Myocyte (in vitro differentiated cells): ENCODE results near the gene CDKL5. TPM values are rescaled to one million over a fixed set of nuclear protein-coding genes. Genes with fewer than 3 reads are reported as not detected.
A peak's percentile ranks its signal among the peaks of the same experiment; 100 is the strongest.

ENCODE experiments used
- DNase-seq: peaks from one replicate; pipeline ENCODE4 v3.0.0-alpha.2; 2012; ENCODE audit warnings: low read depth
- total RNA-seq: library from RNA; depleted of rRNA; stranded (reverse); fragments of >200 nt; gene quantifications from 2 replicates; pipeline ENCODE4 v1.2.3, GENCODE V29; 2014

CDKL5 gene
- total RNA-seq, 1 donor from 2014 or later: 5.0 TPM

- no peak for DNase-seq
Observed at GRCh38 chrX:18455384-18455783, 30.0 kb downstream of the CDKL5 start.

GRCh38 chrX:18457000-18457399 lies 31.6 kb downstream of the CDKL5 start:
- DNase-seq: no peak

- no peak for DNase-seq
Observed at GRCh38 chrX:18461431-18461830, 36.0 kb downstream of the CDKL5 start.

GRCh38 chrX:18464499-18464898 lies 39.1 kb downstream of the CDKL5 start:
- DNase-seq: no peak

GRCh38 chrX:18465051-18465450 lies 39.6 kb downstream of the CDKL5 start:
- peak; percentile 9 for DNase-seq

- no peak for DNase-seq
Observed at GRCh38 chrX:18468599-18468998, 43.2 kb downstream of the CDKL5 start.

- DNase-seq: no peak
Observed at GRCh38 chrX:18471296-18471695, 45.9 kb downstream of the CDKL5 start.

- peak; percentile 7 for DNase-seq
Observed at GRCh38 chrX:18490806-18491555, 65.6 kb downstream of the CDKL5 start.

GRCh38 chrX:18491587-18492340 lies 66.4 kb downstream of the CDKL5 start:
- no peak for DNase-seq

GRCh38 chrX:18534949-18535348 lies 109.5 kb downstream of the CDKL5 start:
- DNase-seq: no peak

- no peak for DNase-seq
Observed at GRCh38 chrX:18537068-18537467, 111.7 kb downstream of the CDKL5 start.

- no peak for DNase-seq
Observed at GRCh38 chrX:18537524-18537923, 112.1 kb downstream of the CDKL5 start.

GRCh38 chrX:18542131-18542530 lies 116.7 kb downstream of the CDKL5 start:
- no peak for DNase-seq

- DNase-seq: no peak
Observed at GRCh38 chrX:18542905-18543304, 117.5 kb downstream of the CDKL5 start.

- DNase-seq: peak; percentile 14
Observed at GRCh38 chrX:18543738-18544137, 118.3 kb downstream of the CDKL5 start.

- DNase-seq: no peak
Observed at GRCh38 chrX:18545771-18546170, 120.4 kb downstream of the CDKL5 start.

- DNase-seq: no peak
Observed at GRCh38 chrX:18548996-18549395, 123.6 kb downstream of the CDKL5 start.

GRCh38 chrX:18549643-18550042 lies 124.2 kb downstream of the CDKL5 start:
- DNase-seq: no peak

GRCh38 chrX:18557879-18558278 lies 132.5 kb downstream of the CDKL5 start:
- no peak for DNase-seq

GRCh38 chrX:18558799-18559198 lies 133.4 kb downstream of the CDKL5 start:
- peak; percentile 13 for DNase-seq

- DNase-seq: no peak
Observed at GRCh38 chrX:18561020-18561419, 135.6 kb downstream of the CDKL5 start.

GRCh38 chrX:18565727-18566126 lies 140.3 kb downstream of the CDKL5 start:
- DNase-seq: no peak

GRCh38 chrX:18566748-18567147 lies 141.3 kb downstream of the CDKL5 start:
- DNase-seq: no peak
